Keratinocyte (primary cell): ENCODE measurements around the gene VAX1.

Source experiments
- CTCF ChIP-seq, 3 experiments: IDR thresholded peaks in 1 of 3; conservative IDR thresholded peaks in 1 of 3; optimal IDR thresholded peaks in 1 of 3; 2 replicates in 2 of 3; 3 replicates in 1 of 3; pipeline versions ENCODE3 to v1.5.1; 2011; ENCODE audit warnings: low read length in 3 of 3, mild to moderate bottlenecking in 3 of 3, moderate library complexity in 2 of 3, control low read depth in 1 of 3, inconsistent platforms in 1 of 3; ENCODE audit not compliant: insufficient read depth in 2 of 3; ENCODE audit errors: extremely low read depth in 1 of 3
- EZH2 ChIP-seq: IDR thresholded peaks from one replicate; pipeline ENCODE4 v1.6.1; 2012; ENCODE audit warnings: inconsistent platforms, mild to moderate bottlenecking, low read length, moderate library complexity

- TF ChIP-seq CTCF (optimal IDR thresholded peaks at IDR 0.05 in 1 of 3, IDR thresholded peaks at IDR 0.05 in 1 of 3, conservative IDR thresholded peaks at IDR 0.05 in 1 of 3; ENCODE audit: extremely low read depth in 1 of 3, insufficient read depth in 2 of 3, low read length in 3 of 3) (no peak), EZH2 (no peak)
These were observed 6.9 kb upstream of the VAX1 start for GRCh38 chr10:117145019-117145418.
